Liver (tissue), 3 donors: ENCODE measurements around the gene PABPN1L.

Experiments
- CTCF ChIP-seq: fragments of 150-350 bp; IDR thresholded peaks from 2 replicates; pipeline ENCODE4 v1.5.1; 2017; ENCODE audit warnings: improper control_type of control experiment, low read depth, low read length; ENCODE audit not compliant: missing input control
- EGR1 ChIP-seq, 2 donors: IDR thresholded peaks; 2 replicates each; pipeline ENCODE4 v1.6.1; 2016 to 2018; ENCODE audit warnings: antibody characterized with exemption in 2 of 2, low read depth in 2 of 2
- FOXA1 ChIP-seq: IDR thresholded peaks from 2 replicates; pipeline ENCODE4 v1.6.1; 2016; ENCODE audit warnings: antibody characterized with exemption
- HNF4A ChIP-seq, 2 donors: conservative IDR thresholded peaks; 2 replicates each; pipeline ENCODE4 v1.6.1; 2016; ENCODE audit warnings: antibody characterized with exemption in 2 of 2, mild to moderate bottlenecking in 2 of 2
- RAD21 ChIP-seq, 2 donors: IDR thresholded peaks; 2 replicates each; pipeline ENCODE4 v1.6.1; 2016; ENCODE audit warnings: antibody characterized with exemption in 2 of 2, mild to moderate bottlenecking in 2 of 2
- REST ChIP-seq: IDR thresholded peaks from 2 replicates; pipeline ENCODE4 v1.6.1; 2016; ENCODE audit warnings: antibody characterized with exemption, mild to moderate bottlenecking
- TAF1 ChIP-seq: conservative IDR thresholded peaks from 2 replicates; pipeline ENCODE4 v1.6.1; 2016; ENCODE audit warnings: antibody characterized with exemption, mild to moderate bottlenecking
- YY1 ChIP-seq: IDR thresholded peaks from 2 replicates; pipeline ENCODE4 v1.6.1; 2016; ENCODE audit warnings: antibody characterized with exemption, mild to moderate bottlenecking
- donor health status: healthy.
- donor health status: healthy.

- TF ChIP-seq CTCF: no peak
- no peak for TF ChIP-seq HNF4A (conservative IDR thresholded peaks at IDR 0.05)
- no peak for TF ChIP-seq EGR1 (IDR thresholded peaks at IDR 0.05; ENCODE audit: low read depth in 2 of 2)
- TF ChIP-seq TAF1: no peak
- no peak for TF ChIP-seq FOXA1
- no peak for TF ChIP-seq REST
- TF ChIP-seq YY1: no peak
- no peak for TF ChIP-seq RAD21 (IDR thresholded peaks at IDR 0.05)
Measured at GRCh38 chr16:88839026-88839529, 27.4 kb downstream of the PABPN1L start.
